NCI-H2171 (cell line): ENCODE results near the gene HPCAL1.

Experiments used
- DNase-seq: peaks from one replicate; lab custom pipeline; 2025; lab: John Stamatoyannopoulos, UW

HPCAL1 gene

GRCh38 chr2:10466801-10467200 lies 164.1 kb downstream of the HPCAL1 start:
- no peak for DNase-seq

- DNase-seq, result no peak
These were observed 164.7 kb downstream of the HPCAL1 start for GRCh38 chr2:10467401-10467800.

- no peak for DNase-seq
These were observed 166.6 kb downstream of the HPCAL1 start for GRCh38 chr2:10469301-10469700.

GRCh38 chr2:10469955-10470608 lies 167.4 kb downstream of the HPCAL1 start:
- no peak for DNase-seq

- DNase-seq, result no peak
These were observed 168.4 kb downstream of the HPCAL1 start for GRCh38 chr2:10471046-10471571.

- no peak for DNase-seq
These were observed 169.3 kb downstream of the HPCAL1 start for GRCh38 chr2:10471955-10472354.

- DNase-seq, result no peak
These were observed 170.5 kb downstream of the HPCAL1 start for GRCh38 chr2:10473121-10473756.

- no peak for DNase-seq
These were observed 172.6 kb downstream of the HPCAL1 start for GRCh38 chr2:10475221-10475722.

- DNase-seq, result no peak
These were observed 173.3 kb downstream of the HPCAL1 start for GRCh38 chr2:10475811-10476660.

GRCh38 chr2:10476723-10477442 lies 174.2 kb downstream of the HPCAL1 start:
- no peak for DNase-seq
